GM18507 (cell line): ENCODE results near the gene AGO1.
A peak's percentile ranks its signal among the peaks of the same experiment; 100 is the strongest.

Experiments
- DNase-seq: peaks from one replicate; pipeline ENCODE4 v3.0.0; 2011; ENCODE audit warnings: low read depth; ENCODE audit not compliant: insufficient read length; ENCODE audit errors: extremely low spot score
- FAIRE-seq: peaks from 2 replicates; lab custom pipeline; 2011; peaks lifted over from hg19 to GRCh38; lab: Jason Lieb, UNC

Gene AGO1

DNA sequence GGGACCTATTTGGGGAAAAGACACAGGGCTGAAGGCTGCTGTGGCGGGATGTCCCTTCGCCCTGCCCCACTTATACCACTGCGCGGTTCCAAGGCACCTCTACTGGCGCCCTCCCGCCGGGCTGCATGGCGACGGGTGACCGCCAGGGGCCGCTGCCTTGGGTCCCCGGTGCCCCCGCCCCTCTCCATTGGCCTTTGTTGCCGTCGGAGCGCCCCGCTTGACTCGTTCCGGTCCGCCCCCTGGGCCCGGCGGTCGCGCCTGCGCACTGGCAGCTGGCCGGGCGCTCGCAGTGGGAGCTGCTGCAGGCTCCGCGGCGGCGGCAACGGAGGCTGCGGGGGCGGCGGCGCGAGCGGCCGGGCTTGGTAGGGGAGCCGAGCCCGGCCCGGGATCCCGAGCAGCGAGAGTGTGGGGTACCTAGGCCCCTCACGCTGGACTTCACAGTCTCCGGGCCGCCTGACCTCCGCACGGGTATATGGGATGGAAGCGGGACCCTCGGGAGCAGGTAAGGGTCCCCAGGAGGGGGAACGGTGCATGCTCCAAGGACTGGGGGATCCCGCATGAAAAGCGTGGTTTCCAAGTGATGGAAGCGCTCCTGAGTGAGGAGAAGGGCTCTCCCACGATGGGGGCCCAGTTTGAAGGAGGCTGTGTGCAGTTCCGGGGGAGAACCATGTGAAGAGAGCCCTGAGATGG is at the start of gene AGO1:
Gene AGO1, plus strand, starts transcription at position 265 of the 690 bp plus-strand sequence. Its CDS starts 213 bp downstream, at position 478.
- DNase-seq (peak; percentile 100), FAIRE-seq (peak; percentile 92)

DNA sequence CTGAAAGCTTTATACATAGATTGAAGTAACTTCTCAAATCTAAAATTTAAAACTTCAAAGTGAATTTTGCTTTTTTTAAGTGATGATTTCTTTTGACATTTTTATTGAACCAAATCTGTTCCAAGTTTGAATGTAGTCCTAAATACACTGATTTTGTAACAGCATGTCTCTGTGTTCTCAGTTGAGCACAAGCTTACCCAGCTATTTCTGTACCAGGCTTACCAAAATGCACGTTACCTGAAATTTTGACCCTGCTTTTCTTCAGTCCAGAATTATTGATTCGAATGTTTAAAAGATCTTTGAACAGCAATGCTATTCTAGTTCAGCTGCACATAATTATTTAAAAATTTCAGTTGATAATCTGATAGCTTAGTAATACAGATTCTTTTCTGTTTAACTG is 49.6 kb upstream of the AGO1 start:
- no peak for DNase-seq
- FAIRE-seq, result no peak

DNA sequence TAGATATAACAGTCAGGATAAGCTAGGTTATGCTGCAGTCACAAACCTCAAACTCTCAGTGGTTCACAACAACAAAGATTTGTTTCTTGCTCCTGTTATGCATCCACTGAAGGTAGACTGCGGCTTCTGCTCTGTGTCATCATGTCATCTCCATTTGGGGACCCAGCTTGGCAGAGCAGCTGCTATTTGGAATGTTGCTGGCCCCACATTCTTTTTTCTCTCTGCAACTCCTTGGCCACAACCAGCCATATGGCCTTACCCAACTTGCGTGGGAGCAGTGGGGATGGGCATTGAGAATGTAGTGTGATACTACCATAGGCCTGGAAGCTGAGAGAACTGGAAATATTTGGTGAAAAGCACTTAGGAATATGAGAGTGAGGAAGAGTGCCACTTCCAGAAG is 48.8 kb upstream of the AGO1 start:
- DNase-seq, result no peak
- no peak for FAIRE-seq

GRCh38 chr1:35835398-35835797 is 47.6 kb upstream of the AGO1 start:
- FAIRE-seq (no peak), DNase-seq (no peak)

DNA sequence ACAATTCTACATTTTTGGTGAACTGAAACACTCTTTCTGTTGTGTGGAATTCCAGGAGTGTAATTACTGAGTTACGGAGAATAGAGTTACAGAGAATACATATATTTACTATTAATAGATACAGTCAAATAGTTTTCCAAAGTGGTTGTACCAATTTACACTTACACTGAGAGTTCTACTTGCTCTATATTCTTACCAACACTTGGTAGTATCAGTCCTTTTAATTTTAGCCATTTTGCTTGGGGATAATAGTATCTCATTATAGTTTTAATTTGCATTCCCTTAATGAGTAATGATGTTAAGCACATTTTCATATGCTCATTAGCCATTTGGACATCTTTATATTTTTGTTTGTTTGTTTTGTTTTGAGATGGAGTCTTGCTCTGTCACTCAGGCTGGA is 46.3 kb upstream of the AGO1 start:
- FAIRE-seq, result no peak

GRCh38 chr1:35838693-35839245 is 44.2 kb upstream of the AGO1 start:
- FAIRE-seq (no peak), DNase-seq (no peak)

More for the DNA sequence above, 46.3 kb upstream of the AGO1 start:
- DNase-seq, result no peak

- DNase-seq (no peak), FAIRE-seq (no peak)
Observed at GRCh38 chr1:35844826-35845225, 38.2 kb upstream of the AGO1 start.

- no peak for DNase-seq
- no peak for FAIRE-seq
Observed at GRCh38 chr1:35845766-35846165, 37.2 kb upstream of the AGO1 start.

DNA sequence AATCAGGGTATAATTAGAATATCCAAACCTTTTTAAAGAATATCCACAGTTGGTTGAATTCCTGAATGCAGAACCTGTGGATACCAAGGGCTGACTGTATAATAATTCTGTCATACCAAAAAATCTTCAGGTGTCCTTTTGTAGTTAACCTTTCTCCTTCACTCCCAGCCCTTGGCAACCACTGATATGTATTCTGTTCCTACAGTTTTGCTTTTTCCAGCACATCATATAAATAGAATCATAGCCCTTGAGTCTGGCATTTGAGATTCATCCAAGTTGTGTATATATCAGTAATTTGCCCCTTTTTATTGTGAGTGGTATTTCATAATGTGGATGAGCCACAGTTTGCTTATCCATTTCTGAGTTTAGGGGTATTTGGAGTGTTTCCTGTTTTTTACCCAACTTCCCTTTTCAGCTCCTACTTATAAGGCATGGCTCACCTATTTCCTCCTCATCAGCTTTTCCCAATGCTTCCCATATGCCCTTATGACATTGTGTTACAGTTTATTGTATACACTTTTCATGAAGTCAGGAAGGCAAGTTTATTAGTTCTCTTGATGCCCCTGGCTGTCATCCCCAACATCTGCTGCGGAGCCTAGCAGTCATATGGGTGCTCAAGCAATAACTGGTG is 35.0 kb upstream of the AGO1 start:
- DNase-seq (no peak), FAIRE-seq (no peak)

GRCh38 chr1:35850051-35850450 is 33.0 kb upstream of the AGO1 start:
- FAIRE-seq (no peak), DNase-seq (no peak)

- no peak for FAIRE-seq
Observed at GRCh38 chr1:35850716-35851115, 32.3 kb upstream of the AGO1 start.

GRCh38 chr1:35851132-35851869 is 31.7 kb upstream of the AGO1 start:
- DNase-seq (no peak), FAIRE-seq (no peak)

More at GRCh38 chr1:35850716-35851115, 32.3 kb upstream of the AGO1 start:
- DNase-seq, result no peak

- DNase-seq (no peak), FAIRE-seq (no peak)
Observed at GRCh38 chr1:35852241-35852640, 30.8 kb upstream of the AGO1 start.

DNA sequence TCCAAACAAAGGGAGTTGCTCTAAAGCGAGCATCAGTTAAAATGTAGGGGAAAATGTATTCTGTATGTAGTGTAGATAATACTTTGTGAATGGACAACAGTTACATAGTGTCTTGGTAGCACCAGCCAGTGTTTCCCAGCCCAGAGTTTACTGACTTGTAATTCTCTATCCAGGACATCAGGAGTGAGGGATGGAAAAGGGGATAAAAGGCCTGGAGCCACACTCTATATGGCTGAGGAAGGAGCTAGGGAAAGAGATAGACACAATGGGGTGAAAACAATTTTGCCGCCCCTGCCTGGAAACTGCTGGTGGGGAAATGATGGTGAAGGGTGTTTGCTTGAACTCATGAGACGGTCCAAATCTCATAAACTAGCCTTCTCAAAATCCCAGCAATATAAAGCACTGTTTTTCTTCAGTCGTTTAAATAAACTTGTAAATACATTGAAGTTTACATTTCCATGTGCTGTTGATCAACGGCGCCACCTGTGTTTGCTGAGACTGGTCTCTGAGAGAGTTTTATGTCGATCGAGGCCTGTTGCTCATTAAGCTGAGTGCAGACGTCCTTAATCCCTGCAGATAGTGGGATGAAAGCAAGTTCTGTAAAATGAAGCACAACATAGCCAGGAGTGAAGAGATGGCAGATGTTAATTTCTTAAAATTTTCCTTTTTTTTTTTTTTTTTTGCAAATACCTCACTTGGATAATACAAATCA is 27.9 kb upstream of the AGO1 start:
- DNase-seq (no peak), FAIRE-seq (no peak)

- DNase-seq (no peak), FAIRE-seq (no peak)
Observed at GRCh38 chr1:35856964-35857363, 26.0 kb upstream of the AGO1 start.

DNA sequence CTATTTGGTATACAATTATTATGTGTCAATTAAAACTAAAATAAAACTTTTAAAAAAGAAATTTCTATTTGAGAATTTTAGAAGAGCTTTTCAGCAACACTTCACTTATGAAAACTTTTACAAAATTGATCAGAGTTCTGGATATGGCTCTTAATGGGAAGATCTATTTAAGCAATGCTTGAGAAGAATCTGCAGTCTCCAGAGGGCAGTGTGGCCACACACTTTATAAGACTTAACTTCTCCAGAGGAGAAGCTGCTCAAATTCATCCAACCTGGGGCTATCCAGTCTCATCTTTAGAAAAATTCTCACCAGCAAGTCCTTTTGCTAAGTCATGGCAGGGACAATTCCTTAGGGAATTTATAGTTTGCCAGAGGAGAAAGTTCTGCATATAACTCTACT is 25.2 kb upstream of the AGO1 start:
- FAIRE-seq (no peak), DNase-seq (no peak)

DNA sequence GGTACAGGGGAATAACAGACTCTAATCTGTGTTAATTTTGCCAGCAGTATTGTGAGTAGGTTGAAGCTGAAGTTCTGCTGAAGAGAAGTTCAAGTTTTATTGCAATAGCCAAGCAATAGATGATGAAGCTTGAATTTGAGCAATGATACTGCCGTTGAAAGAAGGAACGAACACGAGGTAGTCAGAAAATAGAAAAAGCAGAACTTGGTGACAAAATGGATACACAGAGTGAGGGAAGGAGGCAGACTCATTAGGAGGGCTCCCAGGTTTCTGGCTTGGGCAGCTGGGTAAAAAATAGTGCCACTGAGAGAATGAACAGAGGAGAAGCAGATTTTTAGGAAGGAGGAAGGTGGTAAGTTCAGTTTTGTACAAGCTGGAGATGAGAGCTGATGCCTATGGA is 22.3 kb upstream of the AGO1 start:
- no peak for FAIRE-seq
- no peak for DNase-seq

DNA sequence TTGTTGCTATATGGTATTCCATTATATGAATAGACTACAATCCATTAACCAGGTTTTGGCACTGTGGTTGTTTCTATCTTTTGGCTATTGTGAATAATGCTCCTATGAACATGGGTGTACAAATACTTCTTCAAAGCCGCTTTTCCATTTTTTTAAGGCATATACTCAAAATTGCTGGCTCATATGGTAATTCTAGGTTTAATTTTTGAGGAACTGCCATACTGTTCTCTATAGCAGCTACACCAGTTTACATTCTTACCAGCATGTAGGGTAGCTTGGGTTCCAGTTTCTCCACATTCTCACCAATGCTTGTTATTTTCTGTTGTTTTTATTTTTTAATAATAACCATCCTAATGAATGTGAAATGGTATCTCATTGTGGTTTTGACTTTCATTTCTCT is 19.9 kb upstream of the AGO1 start:
- FAIRE-seq, result no peak

DNA sequence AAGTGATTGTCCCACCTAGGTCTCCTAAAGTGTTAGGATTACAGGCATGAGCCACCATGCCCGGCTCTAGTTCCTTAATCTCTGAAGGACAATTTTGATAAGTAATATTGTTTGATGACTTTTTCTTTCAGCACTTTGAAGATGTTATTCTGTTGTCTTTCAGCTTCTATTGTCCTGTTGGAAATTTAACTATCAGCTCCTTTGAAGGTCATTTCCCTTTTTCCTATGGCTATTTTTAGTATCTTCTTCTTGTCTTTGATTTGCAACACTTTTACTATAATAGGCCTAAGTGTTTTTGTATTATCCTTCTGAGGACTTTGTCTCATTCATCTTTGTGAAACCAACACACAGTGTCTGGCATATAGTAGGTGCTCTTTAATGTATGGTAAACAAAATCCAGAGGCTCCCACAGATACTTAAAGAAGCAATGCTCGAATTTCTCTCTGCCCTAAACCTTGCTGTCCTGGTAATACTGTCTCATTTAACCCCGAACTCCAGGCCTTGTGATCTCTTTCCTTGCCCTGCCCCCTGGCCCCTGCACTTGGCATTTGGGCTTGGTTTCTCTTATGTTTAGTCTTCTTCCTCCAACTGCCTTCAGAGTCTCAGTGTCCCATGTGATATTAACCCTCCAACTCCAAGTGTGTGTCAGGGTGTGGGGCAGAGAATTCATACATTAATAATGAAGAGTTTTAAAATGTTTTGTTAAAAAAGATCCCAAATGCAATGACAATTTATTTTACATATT is 19.0 kb upstream of the AGO1 start:
- DNase-seq (no peak), FAIRE-seq (no peak)

More for the DNA sequence above, 19.9 kb upstream of the AGO1 start:
- no peak for DNase-seq
